ENCODE data around the gene TRMT13. TPM values are rescaled to one million over a fixed set of nuclear protein-coding genes. Genes with fewer than 3 reads are reported as not detected.
A peak's percentile ranks its signal among the peaks of the same experiment; 100 is the strongest.

The TRMT13 gene
- polyA plus RNA-seq, 1 experiment: 6.2 TPM

GRCh38 chr1:100122177-100122576 is 10.8 kb upstream of the TRMT13 start:
- DNase-seq (ENCODE audit: low read depth): peak; percentile 90
- Histone ChIP-seq H3K4me3 (ENCODE audit: low read depth, low read length) (no peak overlapping the region), H3K36me3 (ENCODE audit: control insufficient read depth, insufficient read depth, low read length) (0 out of 2 replicates have a peak, but pooled peaks cover 2% of the 10 kb centered on the region), H3K27me3 (ENCODE audit: control insufficient read depth, insufficient read depth, low read length) (no peaks in the 10 kb centered on the region)
- TF ChIP-seq, protein P1, sequence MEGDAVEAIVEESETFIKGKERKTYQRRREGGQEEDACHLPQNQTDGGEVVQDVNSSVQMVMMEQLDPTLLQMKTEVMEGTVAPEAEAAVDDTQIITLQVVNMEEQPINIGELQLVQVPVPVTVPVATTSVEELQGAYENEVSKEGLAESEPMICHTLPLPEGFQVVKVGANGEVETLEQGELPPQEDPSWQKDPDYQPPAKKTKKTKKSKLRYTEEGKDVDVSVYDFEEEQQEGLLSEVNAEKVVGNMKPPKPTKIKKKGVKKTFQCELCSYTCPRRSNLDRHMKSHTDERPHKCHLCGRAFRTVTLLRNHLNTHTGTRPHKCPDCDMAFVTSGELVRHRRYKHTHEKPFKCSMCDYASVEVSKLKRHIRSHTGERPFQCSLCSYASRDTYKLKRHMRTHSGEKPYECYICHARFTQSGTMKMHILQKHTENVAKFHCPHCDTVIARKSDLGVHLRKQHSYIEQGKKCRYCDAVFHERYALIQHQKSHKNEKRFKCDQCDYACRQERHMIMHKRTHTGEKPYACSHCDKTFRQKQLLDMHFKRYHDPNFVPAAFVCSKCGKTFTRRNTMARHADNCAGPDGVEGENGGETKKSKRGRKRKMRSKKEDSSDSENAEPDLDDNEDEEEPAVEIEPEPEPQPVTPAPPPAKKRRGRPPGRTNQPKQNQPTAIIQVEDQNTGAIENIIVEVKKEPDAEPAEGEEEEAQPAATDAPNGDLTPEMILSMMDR (IDR thresholded peaks at IDR 0.05; ENCODE audit: insufficient read depth, low read depth, low read length): no peak
- POLR2A ChIA-PET: no interaction called here
- CTCF ChIA-PET: no interaction called here

GRCh38 chr1:100127226-100127625 is 5.7 kb upstream of the TRMT13 start:
- TF ChIP-seq, protein P1 (IDR thresholded peaks at IDR 0.05; ENCODE audit: insufficient read depth, low read depth, low read length): no peak
- CTCF ChIA-PET: no interaction called here
- POLR2A ChIA-PET: no interaction called here
- Histone ChIP-seq H3K4me3 (ENCODE audit: low read depth, low read length) (no peak overlapping the region), H3K27me3 (ENCODE audit: control insufficient read depth, insufficient read depth, low read length) (no peaks in the 10 kb centered on the region), H3K36me3 (ENCODE audit: control insufficient read depth, insufficient read depth, low read length) (no peaks in the 10 kb centered on the region)
- no peak for DNase-seq (ENCODE audit: low read depth)

DNA sequence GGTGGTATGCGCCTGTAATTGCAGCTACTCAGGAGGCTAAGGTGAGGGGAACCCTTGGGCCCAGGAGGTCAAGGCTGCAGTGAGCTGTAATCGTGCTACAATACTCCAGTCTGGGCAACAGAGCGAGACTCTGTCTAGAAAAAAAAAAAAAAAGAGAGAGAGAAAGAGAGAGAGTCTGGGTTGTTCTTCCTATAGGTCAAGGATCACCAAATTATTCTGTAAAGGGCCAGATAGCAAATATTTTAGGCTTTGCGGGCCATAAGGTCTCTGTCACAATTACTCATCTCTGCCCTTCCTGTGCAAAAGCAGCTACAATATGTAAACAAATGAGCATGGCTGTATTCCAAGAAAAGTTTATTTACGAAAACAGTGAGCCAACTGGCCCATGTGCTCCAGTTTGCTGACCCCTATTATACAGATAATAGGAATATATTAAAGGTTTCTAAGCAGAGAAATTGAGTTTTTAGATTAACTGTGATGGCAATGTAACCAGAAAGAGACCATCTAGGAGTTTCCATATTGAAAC is 2.3 kb upstream of the TRMT13 start:
- CTCF ChIA-PET: interaction anchor here (0.6 kb wide), 1 partner anchor 26 kb away, joined by 3 read pairs; no protein-coding TSS in a partner anchor
- Histone ChIP-seq H3K4me3 (ENCODE audit: low read depth, low read length) (no peak overlapping the region), H3K36me3 (ENCODE audit: control insufficient read depth, insufficient read depth, low read length) (no peaks in the 10 kb centered on the region), H3K27me3 (ENCODE audit: control insufficient read depth, insufficient read depth, low read length) (no peaks in the 10 kb centered on the region)
- POLR2A ChIA-PET: interaction anchor here (0.6 kb wide), 1 partner anchor 332 kb away, joined by 5 read pairs; no protein-coding TSS in a partner anchor
- TF ChIP-seq, protein P1 (IDR thresholded peaks at IDR 0.05; ENCODE audit: insufficient read depth, low read depth, low read length): no peak
- DNase-seq (ENCODE audit: low read depth): no peak

DNA sequence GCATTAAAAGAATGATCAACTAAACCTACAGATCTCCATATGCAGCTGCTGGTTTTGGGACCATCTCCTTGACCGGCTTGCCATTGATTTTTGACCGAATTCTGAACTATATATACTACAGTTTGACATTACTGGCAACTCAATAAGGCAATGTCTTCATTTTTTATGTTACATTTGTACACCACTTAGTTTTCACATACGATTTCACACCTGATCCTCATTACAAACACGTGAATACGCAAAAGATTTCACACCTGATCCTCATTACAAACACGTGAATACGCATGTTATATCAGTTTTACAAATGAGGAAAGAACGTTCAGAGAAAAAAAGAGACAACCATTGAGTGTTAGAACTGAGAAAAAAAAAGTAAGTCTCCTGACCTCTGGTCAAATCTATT is 1.3 kb upstream of the TRMT13 start:
- DNase-seq (ENCODE audit: low read depth): no peak
- TF ChIP-seq, protein P1 (IDR thresholded peaks at IDR 0.05; ENCODE audit: insufficient read depth, low read depth, low read length): no peak
- Histone ChIP-seq H3K4me3 (ENCODE audit: low read depth, low read length) (no peak overlapping the region; the same call in 1 of the 2 replicates), H3K27me3 (ENCODE audit: control insufficient read depth, insufficient read depth, low read length) (no peaks in the 10 kb centered on the region), H3K36me3 (ENCODE audit: control insufficient read depth, insufficient read depth, low read length) (no peaks in the 10 kb centered on the region)
- POLR2A ChIA-PET: no interaction called here
- CTCF ChIA-PET: interaction anchor here (0.5 kb wide), 1 partner anchor 43 kb away, joined by 3 read pairs; no protein-coding TSS in a partner anchor

DNA sequence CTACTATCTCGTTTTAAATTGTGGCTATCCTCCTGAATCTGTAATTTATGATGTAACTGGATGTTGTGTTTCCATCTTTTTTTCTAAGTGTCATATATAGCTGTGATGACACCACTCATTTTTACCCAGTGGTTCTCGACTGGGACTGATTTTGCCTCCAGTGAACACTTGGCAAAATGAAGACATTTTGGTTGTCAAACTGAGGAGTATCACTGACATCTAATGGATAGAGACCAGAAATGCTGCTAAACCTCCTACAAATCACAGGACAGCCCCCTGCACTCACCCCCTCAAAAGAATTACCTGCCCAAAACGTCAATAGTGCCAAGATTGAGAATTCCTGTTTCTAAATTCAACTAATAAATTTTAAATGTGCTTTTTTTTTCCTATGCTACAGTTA is 1.9 kb downstream of the TRMT13 start:
- Histone ChIP-seq H3K27me3 (ENCODE audit: control insufficient read depth, insufficient read depth, low read length) (no peaks in the 10 kb centered on the region), H3K36me3 (ENCODE audit: control insufficient read depth, insufficient read depth, low read length) (no peaks in the 10 kb centered on the region; the same call in none of the 2 replicates), H3K4me3 (ENCODE audit: low read depth, low read length) (no peak overlapping the region)
- TF ChIP-seq, protein P1 (IDR thresholded peaks at IDR 0.05; ENCODE audit: insufficient read depth, low read depth, low read length): no peak
- CTCF ChIA-PET: interaction anchor here (0.6 kb wide), 1 partner anchor 49 kb away, joined by 3 read pairs; no protein-coding TSS in a partner anchor
- no peak for DNase-seq (ENCODE audit: low read depth)
- POLR2A ChIA-PET: no interaction called here
